Left colon (tissue), 2 donors: Measurements from ENCODE around the gene PIK3R3. TPM values are rescaled to one million over a fixed set of nuclear protein-coding genes. Genes with fewer than 3 reads are reported as not detected.
"Not testable (repeated sequence)": the region's sequence is repeated elsewhere in the genome, so short reads cannot be mapped to it uniquely, and the experiment has no call there.

Experiments
- ATAC-seq: fragments of 200-7000 bp; cut with Tn5 transposase; one replicate; pipeline ENCODE4 v1.9.1; 2020; ENCODE audit warnings: mild to moderate bottlenecking, moderate library complexity
- DNase-seq, 2 donors: peaks; one replicate each; pipeline ENCODE4 v3.0.0-alpha.2; 2020
- intact Hi-C, 2 donors: fragments of 100-400 bp; cut with DNase I in 1 of 2; cut with micrococcal nuclease in 1 of 2; formaldehyde crosslinking; loops; one replicate each; pipeline versions ENCODE4 v1.11.2 to v1.14.0; 2022; cut with DNase I, micrococcal nuclease
- total RNA-seq, 2 donors: library from RNA; stranded (reverse); fragmentation: NEBNext Ultra II Directional; extraction: Animal tissue kit (Norgen Biotek cat#: 25700); gene quantifications; one replicate each; pipeline ENCODE4 v1.2.1, GENCODE V29; 2021
- donor health status: DM: no; HTN: no; CAD: no.
- donor health status: DM: yes; HTN: yes; CAD: no.

The PIK3R3 gene
- total RNA-seq, 2 donors from 2014 or later, result 7.8 to 9.3 TPM

DNA sequence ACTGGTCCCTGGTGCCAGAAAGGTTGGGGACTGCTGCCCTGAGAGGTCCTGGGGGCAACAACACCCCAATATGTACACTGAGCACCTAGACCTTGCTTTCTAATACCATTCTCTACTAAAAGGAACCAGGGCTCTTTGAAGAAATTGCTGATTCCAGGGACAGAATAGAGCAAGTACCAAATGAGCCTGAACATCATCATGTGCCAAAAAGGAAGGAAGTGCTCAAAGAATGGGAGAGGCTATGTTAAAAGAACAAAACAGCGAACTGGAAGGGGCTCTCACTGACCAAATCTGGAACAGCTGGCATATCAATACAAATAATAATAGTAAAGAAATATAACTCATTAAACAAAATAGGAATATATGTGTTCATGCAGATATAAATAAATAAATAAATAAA lies 50.8 kb downstream of the PIK3R3 start:
- DNase-seq, result no peak
- intact Hi-C loops, result no loop called here
- no peak for ATAC-seq

DNA sequence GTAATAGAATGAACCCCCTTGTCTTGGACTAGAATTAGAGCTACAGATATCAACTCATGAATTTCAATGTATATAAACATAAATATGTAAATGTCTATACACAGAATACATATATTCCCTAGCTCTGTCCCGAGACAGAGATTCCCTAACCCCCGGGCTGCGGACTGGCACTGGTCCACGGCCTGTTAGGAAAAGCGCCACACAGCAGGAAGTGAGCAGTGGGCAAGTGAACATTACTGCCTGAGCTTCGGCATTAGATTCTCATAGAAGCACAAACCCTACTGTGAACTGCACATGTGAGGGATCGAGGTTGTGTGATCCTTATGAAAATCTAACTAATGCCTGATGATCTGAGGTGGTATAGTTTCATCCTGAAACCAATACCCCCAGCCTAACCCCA lies 51.2 kb downstream of the PIK3R3 start:
- ATAC-seq, result no peak
- intact Hi-C loops, result no loop called here

DNA sequence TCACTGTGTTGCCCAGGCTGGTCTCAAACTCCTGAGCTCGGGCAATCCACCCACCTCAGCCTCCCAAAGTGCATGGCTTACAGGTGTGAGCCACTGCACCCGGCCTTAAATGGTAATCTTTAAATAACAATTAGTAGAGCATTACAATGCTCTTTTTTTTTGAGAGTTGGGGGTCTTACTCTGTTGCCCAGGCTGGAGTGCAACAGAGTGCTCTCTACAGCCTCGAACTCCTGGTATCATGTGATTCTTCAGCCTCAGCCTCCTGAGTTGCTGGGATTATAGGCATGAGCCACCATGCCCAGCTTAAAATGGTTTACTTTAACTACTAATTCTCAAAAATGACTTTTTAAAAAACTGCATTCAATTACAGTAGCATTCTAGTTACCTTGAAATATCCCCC lies 52.2 kb downstream of the PIK3R3 start:
- intact Hi-C loops, result no loop called here
- ATAC-seq, result no peak

More for the DNA sequence above, 51.2 kb downstream of the PIK3R3 start:
- no peak for DNase-seq

DNA sequence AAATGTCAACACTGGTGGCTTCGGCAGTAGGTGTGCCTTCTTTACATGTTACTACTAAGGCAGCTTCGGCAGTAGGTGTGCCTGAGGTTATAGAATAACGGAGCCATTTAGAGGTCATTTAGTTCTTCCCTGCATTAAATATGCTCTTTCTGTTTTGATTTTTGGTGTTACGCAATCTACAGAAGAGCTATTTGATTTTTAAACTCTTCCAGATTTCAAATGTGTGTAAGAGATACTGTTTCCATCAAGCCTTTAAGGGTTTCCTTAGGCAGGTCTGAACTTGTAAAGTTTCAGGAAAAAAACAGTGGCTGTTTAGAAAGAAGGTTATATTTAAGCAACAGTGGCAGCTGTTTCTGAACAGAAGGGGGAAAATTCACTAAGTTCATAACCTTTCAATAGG lies 54.8 kb downstream of the PIK3R3 start:
- no peak for DNase-seq
- intact Hi-C loops, result no loop called here
- no peak for ATAC-seq

More for the DNA sequence above, 52.2 kb downstream of the PIK3R3 start:
- DNase-seq, result no peak

DNA sequence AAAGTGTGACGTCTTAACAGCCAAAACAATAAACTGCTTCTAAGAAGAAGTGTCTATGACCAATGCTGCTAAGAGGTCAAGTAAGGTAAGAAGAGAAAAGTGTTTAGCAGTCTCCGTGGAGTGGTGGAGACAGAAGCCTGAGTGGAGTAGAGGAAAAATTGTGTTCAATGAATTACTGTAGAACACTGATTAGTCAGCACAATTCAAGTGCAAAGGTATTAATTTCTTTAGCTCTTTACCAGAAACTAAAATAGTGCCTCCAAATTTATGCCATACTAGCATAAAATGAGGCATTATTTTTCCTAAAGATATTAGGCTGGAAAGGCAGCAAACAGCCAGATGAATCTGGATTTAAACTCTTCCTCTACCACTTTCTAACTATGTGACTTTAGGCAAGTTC lies 56.1 kb downstream of the PIK3R3 start:
- ATAC-seq (no peak), DNase-seq (no peak)
- intact Hi-C loops, result no loop called here

DNA sequence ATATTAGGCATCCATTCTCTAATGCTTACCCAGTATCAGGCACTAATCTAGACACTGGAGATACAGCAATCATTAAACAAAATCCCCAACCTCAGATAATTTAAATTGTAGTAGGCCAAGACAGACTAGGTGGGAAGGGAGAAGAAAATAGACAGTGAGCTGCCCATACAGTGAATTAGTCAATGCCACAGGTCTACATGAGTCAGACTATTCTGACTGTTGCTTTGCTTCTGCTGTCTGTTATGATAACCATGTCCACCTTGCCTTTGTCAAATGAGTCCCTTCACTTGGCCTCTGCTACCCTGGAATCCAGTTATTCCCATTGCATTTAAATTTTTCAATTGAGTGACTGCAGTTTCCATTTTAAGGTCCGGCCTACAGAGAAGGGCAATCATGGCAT lies 59.5 kb downstream of the PIK3R3 start:
- no peak for ATAC-seq
- intact Hi-C loops, result no loop called here
- no peak for DNase-seq

DNA sequence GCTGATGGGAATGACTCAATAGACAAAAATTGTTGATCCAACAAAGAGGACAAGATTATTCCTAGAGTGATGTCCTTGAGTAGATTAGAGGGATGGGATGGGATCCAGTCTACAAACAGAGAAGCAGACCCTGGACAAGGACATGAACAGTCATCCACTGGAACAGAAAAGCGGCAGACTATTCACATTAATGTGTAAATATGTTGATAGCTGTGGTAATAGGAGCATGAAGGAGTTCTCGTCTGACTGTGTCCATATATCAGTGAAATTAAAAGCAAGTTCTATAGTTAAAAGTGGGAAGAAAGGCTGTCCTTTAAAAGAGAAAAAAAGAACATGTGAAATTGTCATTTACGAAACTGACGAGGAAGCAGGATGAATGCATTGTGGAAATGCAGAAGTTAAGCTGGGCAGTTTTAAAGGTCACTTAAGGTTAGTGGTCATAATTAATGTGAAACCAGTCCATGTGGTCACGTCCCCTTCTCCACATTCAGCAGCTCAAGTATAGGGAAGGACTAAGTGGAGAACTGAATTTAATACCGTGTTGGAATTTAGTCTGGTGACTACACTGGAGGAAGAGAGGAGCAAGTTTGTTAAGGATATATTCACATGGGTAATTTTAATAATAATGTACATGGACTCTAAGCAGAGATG lies 62.1 kb downstream of the PIK3R3 start:
- no peak for ATAC-seq
- intact Hi-C loops, result no loop called here
- DNase-seq, result no peak

DNA sequence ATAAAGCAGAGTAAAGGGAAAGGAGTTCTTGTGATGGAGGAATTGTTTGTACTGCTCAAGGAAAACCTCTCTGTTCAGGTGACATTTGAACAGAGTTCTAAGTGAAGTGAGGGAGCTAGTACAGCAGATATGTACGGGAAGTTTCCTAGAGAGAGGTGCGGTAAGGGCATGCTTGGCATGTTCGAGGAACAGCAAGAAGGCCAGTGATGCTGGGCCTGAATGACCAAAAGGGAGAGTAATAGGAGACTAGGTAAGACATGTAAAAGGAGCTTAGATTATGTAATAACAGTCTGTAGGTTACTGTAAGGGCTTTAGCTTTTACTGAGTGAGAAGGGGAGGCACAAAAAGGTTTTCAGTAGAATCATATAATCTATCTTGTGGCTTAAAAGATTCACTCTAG lies 63.9 kb downstream of the PIK3R3 start:
- no peak for ATAC-seq
- no peak for DNase-seq
- intact Hi-C loops, result no loop called here

DNA sequence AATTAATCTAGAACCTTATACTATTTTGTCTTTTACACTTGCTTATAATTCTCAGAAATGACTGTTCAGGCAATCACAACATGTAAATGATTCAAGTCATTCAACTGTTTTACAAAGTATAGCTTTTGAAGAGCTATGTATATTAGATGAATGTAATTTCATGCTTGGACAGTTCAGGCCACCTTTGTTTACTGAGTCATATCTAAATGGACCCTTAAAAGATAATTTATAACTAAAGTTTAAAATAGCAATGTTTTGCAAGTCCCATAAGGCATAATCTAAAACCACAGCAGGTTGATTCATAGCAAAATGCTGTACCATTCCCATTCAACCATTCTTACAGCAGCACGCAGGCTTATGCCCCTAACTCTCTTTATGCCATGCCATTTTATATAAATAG lies 64.8 kb downstream of the PIK3R3 start:
- no peak for DNase-seq
- no peak for ATAC-seq
- intact Hi-C loops, result no loop called here

DNA sequence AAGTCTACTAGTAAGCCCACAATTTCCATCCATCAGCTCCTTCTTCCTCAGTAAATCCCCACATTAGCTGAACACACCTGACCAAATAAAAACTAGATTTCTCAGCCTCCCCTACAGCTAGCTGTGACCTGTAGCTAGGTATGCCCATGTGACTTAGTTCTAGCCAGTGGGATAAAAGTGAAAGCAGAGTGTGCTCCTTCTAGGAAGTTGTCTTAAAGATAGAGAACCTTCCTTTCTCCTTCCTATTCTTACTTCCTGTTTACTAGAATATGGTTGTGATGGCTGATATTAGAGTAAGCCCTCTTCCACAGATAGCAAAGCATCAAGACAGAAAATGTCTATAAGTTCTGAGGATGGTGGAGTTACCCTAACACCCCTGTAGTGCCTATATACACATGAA lies 67.0 kb downstream of the PIK3R3 start:
- DNase-seq, result no peak
- intact Hi-C loops, result no loop called here
- ATAC-seq, result peak; percentile 93

DNA sequence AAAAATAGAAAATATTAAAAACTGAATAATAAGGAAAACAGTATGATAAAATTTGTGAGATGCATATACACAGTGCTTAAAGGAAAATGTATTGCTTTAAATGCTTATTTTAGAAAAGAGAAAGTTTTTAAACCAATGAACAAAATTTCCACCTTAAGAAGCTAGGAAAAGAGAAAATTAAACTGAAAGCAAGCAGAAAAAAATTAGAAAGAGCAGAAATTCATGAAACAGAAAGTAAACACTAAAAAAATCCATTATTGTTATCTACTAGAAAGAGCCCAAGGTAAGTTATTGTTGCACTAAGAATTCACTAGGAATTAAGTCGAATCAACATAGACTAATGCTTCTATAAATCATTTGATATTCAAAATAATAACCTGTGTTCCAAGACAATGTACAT lies 67.7 kb downstream of the PIK3R3 start:
- no peak for DNase-seq
- ATAC-seq, result no peak
- intact Hi-C loops, result no loop called here

DNA sequence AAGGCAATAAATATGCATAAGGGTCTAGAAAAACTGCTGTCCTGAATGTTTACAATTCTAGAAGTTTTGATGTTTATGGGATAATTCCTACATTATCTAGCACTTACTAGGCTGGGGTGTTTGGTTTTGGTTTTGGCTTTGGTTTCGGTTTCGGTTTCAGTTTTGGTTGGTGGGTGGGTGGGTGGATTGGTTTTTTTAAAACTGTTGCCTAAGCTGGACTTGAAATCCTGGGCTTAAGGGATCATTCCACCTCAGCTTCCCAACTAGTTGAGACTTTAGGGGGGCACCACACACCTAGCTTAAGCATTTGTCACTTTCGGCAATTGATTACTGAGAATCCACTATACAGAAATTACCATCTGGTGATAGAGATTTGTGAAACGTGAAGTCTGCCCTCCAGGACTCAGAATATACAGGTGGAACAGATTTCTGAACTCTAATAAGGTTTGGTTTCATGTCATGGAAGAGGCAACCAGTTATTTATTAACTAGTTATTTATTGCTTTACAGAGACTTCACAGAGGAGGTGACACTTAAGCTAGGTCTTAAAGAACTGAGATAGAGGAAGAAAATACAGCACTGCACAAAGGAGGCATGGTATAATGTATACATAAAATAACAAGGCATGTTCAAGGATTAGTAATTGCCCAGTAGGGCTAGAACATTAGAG lies 69.6 kb downstream of the PIK3R3 start:
- intact Hi-C loops, result no loop called here
- DNase-seq, result no peak
- ATAC-seq, result peak; percentile 24

DNA sequence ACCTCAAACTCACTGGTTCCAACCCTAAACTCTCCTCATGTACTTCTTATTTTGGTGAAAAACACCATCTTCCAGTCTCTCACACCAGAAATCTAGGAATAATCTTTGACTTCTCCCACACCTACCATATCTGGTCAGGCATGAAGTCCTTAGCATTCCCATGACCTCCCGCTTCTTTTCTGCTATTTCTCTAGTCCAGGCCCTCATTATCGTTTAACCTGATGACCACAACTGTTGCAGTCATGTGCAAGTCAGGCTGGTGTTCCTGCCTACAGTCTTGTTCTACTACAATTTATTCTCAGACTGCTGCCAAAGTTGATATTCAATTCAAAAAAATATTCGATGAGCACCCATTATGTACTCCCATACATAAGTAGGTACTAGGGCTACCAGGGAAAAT lies 71.3 kb downstream of the PIK3R3 start:
- ATAC-seq, result no peak
- DNase-seq, result no peak
- intact Hi-C loops, result no loop called here

DNA sequence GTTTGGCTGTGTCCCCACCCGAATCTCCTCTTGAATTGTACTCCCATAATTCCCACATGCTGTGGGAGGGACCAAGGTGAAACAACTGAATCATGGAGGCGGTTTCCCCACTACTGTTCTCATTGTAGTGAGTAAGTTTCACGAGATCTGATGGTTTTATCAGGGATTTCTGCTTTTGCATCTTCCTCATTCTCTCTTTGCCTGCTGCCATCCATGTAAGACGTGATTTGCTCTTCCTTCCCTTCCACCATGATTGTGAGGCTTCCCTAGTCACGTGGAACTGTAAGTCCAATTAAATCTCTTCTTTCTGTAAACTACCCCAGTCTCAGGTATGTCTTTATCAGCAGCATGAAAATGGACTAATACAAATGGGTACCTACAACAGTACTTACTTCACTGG lies 73.5 kb downstream of the PIK3R3 start:
- ATAC-seq (no peak), DNase-seq (no peak)
- intact Hi-C loops, result no loop called here

DNA sequence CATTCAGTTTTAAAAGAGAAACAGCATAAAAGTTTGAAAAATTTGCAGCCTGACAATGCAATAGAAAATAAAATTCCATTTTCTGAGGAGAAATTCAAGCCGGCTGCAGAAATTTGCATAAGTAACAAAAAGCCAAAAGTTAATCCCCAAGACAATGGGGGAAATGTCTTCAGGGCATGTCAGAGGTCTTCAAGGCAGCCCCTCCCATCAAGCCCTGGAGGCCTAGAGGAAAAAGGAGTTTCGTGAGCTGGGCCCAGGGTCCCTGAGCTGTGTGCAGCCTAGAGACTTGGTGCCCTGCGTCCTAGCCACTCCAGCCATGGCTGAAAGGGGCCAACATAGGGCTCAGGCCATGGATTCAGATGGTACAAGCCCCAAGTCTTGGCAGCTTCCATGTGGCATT lies 74.6 kb downstream of the PIK3R3 start:
- ATAC-seq (no peak), DNase-seq (no peak)
- intact Hi-C loops, result no loop called here

DNA sequence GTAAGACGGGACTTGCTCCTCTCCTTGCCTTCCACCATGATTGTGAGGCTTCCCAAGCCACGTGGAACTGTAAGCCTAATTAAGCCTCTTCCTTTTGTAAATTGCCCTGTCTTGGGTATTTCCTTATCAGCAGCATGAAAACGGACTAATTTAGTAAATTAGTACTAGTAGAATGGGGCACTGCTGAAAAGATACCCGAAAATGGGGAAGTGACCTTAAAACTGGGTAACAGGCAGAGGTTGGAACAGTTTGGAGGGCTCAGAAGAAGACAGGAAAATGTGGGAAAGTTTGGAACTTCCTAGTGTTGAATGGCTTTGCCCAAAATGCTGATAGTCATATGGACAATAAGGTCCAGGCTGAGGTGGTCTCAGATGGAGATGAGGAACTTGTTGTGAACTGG lies 75.2 kb downstream of the PIK3R3 start:
- DNase-seq, ATAC-seq, intact Hi-C loops: not testable (repeated sequence)

DNA sequence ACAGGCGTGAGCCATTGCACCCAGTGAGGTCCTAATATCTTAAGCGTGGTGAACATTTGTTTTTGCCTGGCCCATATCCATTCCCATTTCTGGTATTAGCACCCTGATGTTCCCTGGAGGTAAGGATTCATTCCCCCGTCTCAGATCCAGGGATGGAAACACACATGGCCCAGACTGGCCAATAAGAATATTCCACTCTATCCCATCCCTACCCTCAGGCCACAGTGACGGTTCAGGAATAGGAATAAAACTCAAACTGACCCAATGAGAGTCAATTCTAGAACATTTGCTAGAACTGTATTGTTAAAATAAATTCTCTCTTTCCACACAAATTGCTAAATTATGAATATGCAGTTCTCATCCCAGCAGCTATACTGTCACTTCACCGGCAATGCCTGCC lies 76.1 kb downstream of the PIK3R3 start:
- DNase-seq (no peak), ATAC-seq (no peak)
- intact Hi-C loops, result no loop called here

DNA sequence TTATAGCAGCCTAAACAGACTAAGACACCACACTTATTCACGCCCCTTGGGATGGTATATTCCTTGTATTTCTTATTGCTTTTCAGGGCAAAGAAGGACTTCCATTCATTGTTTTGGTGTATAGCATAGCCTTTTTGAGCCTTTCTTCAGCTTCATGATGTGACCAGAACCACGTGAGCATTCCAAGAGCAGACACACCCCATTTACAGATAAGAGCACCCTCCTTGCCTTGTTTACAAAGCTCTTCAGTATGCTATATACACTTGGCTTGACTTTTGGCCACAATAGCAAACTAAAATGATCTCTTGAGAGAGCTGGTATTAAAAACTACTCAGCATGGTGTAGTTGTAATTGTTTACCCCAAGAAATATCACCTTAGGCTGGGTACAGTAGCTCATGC lies 78.7 kb downstream of the PIK3R3 start:
- ATAC-seq, result peak; percentile 99
- no peak for DNase-seq
- intact Hi-C loops, result no loop called here

DNA sequence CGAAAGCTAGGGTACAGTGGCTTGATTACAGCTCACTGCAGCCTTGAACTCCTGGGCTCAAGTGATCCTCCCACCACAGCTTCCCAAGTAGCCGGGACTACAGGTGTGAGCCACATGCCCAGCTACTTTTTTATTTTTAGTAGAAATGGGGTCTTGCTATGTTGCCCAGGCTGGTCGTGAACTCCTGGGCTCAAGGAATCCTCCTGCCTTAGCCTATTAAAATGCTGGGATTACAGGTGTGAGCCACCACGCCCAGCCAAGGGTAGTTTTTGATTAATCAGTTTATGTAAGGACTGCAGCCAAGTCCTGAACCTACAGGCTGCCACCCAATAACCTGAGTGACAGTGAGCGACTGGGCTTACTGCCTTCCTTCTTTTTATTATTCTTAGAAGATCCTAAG lies 88.3 kb downstream of the PIK3R3 start:
- no peak for DNase-seq
- ATAC-seq, result peak; percentile 17
- intact Hi-C loops, result no loop called here

DNA sequence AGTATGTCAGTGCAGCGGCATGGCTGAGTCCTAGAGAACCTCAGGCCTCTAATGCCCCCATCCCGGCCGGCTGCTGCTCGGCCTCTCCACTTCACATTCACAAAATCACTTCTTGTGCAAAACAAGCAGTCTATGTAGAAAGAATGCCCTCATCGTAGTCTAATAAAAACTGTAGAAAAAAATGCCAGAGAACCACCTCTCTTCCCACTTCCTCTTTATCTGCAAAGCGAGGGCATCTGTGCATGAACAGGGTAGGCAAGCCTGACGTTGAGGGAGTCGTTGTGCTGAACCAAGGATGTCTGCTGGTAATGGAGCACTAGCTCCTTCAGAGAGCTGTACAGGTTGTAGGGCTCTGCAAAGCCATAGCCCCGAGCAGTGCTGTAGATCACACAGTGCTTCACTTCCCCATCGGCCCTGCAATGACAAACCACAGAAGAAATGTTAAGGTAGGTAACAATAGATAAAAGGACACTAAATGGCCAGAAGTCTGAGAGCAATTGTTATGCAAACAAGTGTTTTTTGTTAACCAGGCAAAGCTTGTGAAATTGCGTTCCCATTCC lies 88.9 kb downstream of the PIK3R3 start:
- no peak for DNase-seq
- no peak for ATAC-seq
- intact Hi-C loops, result no loop called here

DNA sequence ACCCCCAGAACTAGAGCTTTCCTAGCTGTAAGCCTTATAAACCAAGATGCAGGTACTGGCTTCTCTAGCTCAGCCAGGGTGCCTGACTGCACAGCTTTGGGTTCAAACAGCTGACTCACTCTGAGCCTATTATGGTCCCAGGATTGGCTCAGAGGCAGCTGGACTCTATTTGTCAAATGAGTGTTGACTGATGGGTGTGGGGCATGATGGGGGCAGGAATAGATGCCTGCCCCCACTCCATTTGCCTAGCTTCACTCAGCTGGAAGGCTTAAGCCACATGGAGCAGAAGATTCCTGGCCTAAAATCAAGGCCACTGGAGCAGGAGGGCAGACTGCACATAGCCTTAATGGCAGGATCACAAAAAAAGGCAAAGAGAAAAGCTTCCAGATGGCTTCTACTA lies 90.5 kb downstream of the PIK3R3 start:
- intact Hi-C loops, result no loop called here
- ATAC-seq, result no peak
- no peak for DNase-seq
